Body of pancreas (tissue), 4 donors: ENCODE results near the gene POC1A. TPM values are rescaled to one million over a fixed set of nuclear protein-coding genes. Genes with fewer than 3 reads are reported as not detected.

ENCODE experiments used
- ATAC-seq: fragments of 150-250 bp; one replicate; pipeline ENCODE4 v1.9.1; 2016
- DNase-seq, 4 donors: peaks; one replicate each; pipeline ENCODE4 v3.0.0-alpha.2; 2019
- H3K27ac ChIP-seq, 4 donors: fragments of 200-600 bp; sonication (generic); 1 replicate in 3 of 4; 2 replicates in 1 of 4; pipeline versions ENCODE4 v1.5.1 to v1.6.1; 2016 to 2019; ENCODE audit warnings: mild to moderate bottlenecking in 1 of 4, mixed read lengths in 1 of 4, moderate library complexity in 1 of 4
- H3K27me3 ChIP-seq, 2 donors: fragments of 200-600 bp; sonication (generic); one replicate each; pipeline ENCODE4 v1.6.0; 2016; ENCODE audit warnings: mild to moderate bottlenecking in 1 of 2
- H3K36me3 ChIP-seq, 2 donors: fragments of 200-600 bp; sonication (generic); replicated peaks in 1 of 2; 2 replicates each; pipeline ENCODE4 v1.5.1; 2016; ENCODE audit warnings: low read depth in 2 of 2; ENCODE audit not compliant: insufficient read depth in 1 of 2
- H3K4me1 ChIP-seq: fragments of 200-600 bp; sonication (generic); one replicate; pipeline ENCODE4 v1.6.0; 2016
- H3K4me3 ChIP-seq, 2 donors: fragments of 200-600 bp; sonication (generic); 1 replicate in 1 of 2; 2 replicates in 1 of 2; pipeline ENCODE4 v1.5.1; 2016 to 2019
- H3K9me3 ChIP-seq, 3 donors: fragments of 200-600 bp; sonication (generic); 1 replicate in 2 of 3; 2 replicates in 1 of 3; pipeline ENCODE4 v1.5.1; 2016
- CTCF ChIP-seq, 7 experiments: fragments of 450-650 bp in 4 of 7; fragments of 200-600 bp in 3 of 7; sonication (generic) in 3 of 7; IDR thresholded peaks; one replicate each; pipeline ENCODE4 v1.5.1; 2016 to 2019; ENCODE audit warnings: antibody characterized with exemption in 7 of 7
- POLR2A ChIP-seq, 3 donors: fragments of 450-650 bp; IDR thresholded peaks; one replicate each; pipeline ENCODE4 v1.6.1; 2016; ENCODE audit warnings: antibody characterized with exemption in 3 of 3, mild to moderate bottlenecking in 2 of 3
- WGBS, 2 donors: methylation state at CpG; one replicate each; pipeline ENCODE4 v1.1.5; 2017; 5-methylcytosine and 5-hydroxymethylcytosine counted together
- intact Hi-C: fragments of 100-400 bp; cut with DNase I; formaldehyde crosslinking; loops from one replicate; pipeline ENCODE4 v1.15.1; 2023
- total RNA-seq, 2 donors: library from RNA; depleted of rRNA; stranded (reverse); fragments of >200 nt; gene quantifications; one replicate each; pipeline ENCODE4 v1.1.0, GENCODE V29; 2016

Gene POC1A
- total RNA-seq, 2 donors from 2014 or later = 0.26 to 3.3 TPM

GRCh38 chr3:52084954-52085680 is 69.1 kb downstream of the POC1A start:
- no peak for ATAC-seq

GRCh38 chr3:52084216-52084945 is 69.8 kb downstream of the POC1A start:
- H3K27me3 ChIP-seq = no peaks in the 10 kb centered on the region
- no peak for TF ChIP-seq POLR2A (IDR thresholded peaks at IDR 0.05)
- no peak for TF ChIP-seq CTCF (IDR thresholded peaks at IDR 0.05)
- no peaks in the 10 kb centered on the region for H3K9me3 ChIP-seq
- H3K4me1 ChIP-seq = no peaks in the 10 kb centered on the region
- DNase-seq (no peak), ATAC-seq (no peak)
- intact Hi-C loops = no loop called here
- 60 to 90% methylated on average over 1 to 9 of the region's 9 CpGs for WGBS, 2 donors
- H3K36me3 ChIP-seq = no peaks in the 10 kb centered on the region
- no peak overlapping the region for H3K27ac ChIP-seq
- H3K4me3 ChIP-seq = no peak overlapping the region

More at GRCh38 chr3:52084954-52085680, 69.1 kb downstream of the POC1A start:
- H3K4me3 ChIP-seq = no peak overlapping the region
- intact Hi-C loops = no loop called here
- H3K9me3 ChIP-seq = no peaks in the 10 kb centered on the region
- H3K4me1 ChIP-seq = no peaks in the 10 kb centered on the region
- no peaks in the 10 kb centered on the region for H3K36me3 ChIP-seq
- no peak overlapping the region for H3K27ac ChIP-seq
- TF ChIP-seq CTCF (IDR thresholded peaks at IDR 0.05) = no peak
- TF ChIP-seq POLR2A (IDR thresholded peaks at IDR 0.05) = no peak
- H3K27me3 ChIP-seq = no peaks in the 10 kb centered on the region
- WGBS, 2 donors = 83% methylated on average over 11 to 13 of the region's 13 CpGs
- no peak for DNase-seq

- no peak overlapping the region for H3K4me3 ChIP-seq
- H3K9me3 ChIP-seq = no peaks in the 10 kb centered on the region
- no peak for TF ChIP-seq POLR2A (IDR thresholded peaks at IDR 0.05)
- TF ChIP-seq CTCF (IDR thresholded peaks at IDR 0.05) = no peak
- intact Hi-C loops = no loop called here
- no peak overlapping the region for H3K27ac ChIP-seq
- ATAC-seq = no peak
- H3K27me3 ChIP-seq = no peaks in the 10 kb centered on the region
- no peak for DNase-seq
- WGBS, 2 donors = 86 to 87% methylated on average over 5 of the region's 5 CpGs
- H3K36me3 ChIP-seq = no peaks in the 10 kb centered on the region
- H3K4me1 ChIP-seq = no peaks in the 10 kb centered on the region
These were observed 70.6 kb downstream of the POC1A start for GRCh38 chr3:52083556-52084087.

- no peak for DNase-seq
- H3K27me3 ChIP-seq = no peaks in the 10 kb centered on the region
- H3K4me3 ChIP-seq = no peak overlapping the region
- WGBS, 2 donors = 77 to 87% methylated on average over 6 to 8 of the region's 8 CpGs
- intact Hi-C loops = no loop called here
- ATAC-seq = no peak
- no peaks in the 10 kb centered on the region for H3K36me3 ChIP-seq
- no peak overlapping the region for H3K27ac ChIP-seq
- no peaks in the 10 kb centered on the region for H3K4me1 ChIP-seq
- TF ChIP-seq CTCF (IDR thresholded peaks at IDR 0.05) (no peak), POLR2A (IDR thresholded peaks at IDR 0.05) (no peak)
- H3K9me3 ChIP-seq = no peaks in the 10 kb centered on the region
These were observed 71.3 kb downstream of the POC1A start for GRCh38 chr3:52082951-52083350.
